Large intestine (tissue), 3 donors: ENCODE measurements around the gene BACH2. TPM values are rescaled to one million over a fixed set of nuclear protein-coding genes. Genes with fewer than 3 reads are reported as not detected.

Experiments used
- DNase-seq, 2 donors: peaks; one replicate each; pipeline versions ENCODE4 v3.0.0 to v3.0.0-alpha.2; 2013
- H3K27ac ChIP-seq: one replicate; pipeline ENCODE4 v1.5.1; 2013; ENCODE audit warnings: low read length
- H3K27me3 ChIP-seq: 2 replicates; pipeline ENCODE4 v1.6.1; 2013; ENCODE audit warnings: low read length; ENCODE audit not compliant: control insufficient read depth, insufficient read depth
- H3K36me3 ChIP-seq: 2 replicates; pipeline ENCODE4 v1.6.1; 2013; ENCODE audit warnings: low read length; ENCODE audit not compliant: control insufficient read depth, insufficient read depth
- H3K4me1 ChIP-seq: one replicate; pipeline ENCODE4 v1.6.1; 2013; ENCODE audit warnings: low read length; ENCODE audit not compliant: control insufficient read depth, insufficient read depth
- H3K4me3 ChIP-seq: one replicate; pipeline ENCODE4 v1.5.1; 2013; ENCODE audit warnings: low read length
- H3K9me3 ChIP-seq: one replicate; pipeline ENCODE4 v1.6.1; 2013; ENCODE audit warnings: mild to moderate bottlenecking, low read depth, low read length, moderate library complexity; ENCODE audit not compliant: control insufficient read depth
- WGBS: methylation state at CpG from one replicate; pipeline ENCODE4 v1.1.5; 2013; ENCODE audit warnings: low lambda C conversion rate; ENCODE audit not compliant: insufficient coverage; 5-methylcytosine and 5-hydroxymethylcytosine counted together
- polyA plus RNA-seq: library from polyadenylated mRNA; unstranded; fragments of 120-200 nt; gene quantifications from one replicate; pipeline ENCODE4 v1.2.1, GENCODE V29; 2013

The BACH2 gene
- polyA plus RNA-seq, 1 donor, result 2.8 TPM

DNA sequence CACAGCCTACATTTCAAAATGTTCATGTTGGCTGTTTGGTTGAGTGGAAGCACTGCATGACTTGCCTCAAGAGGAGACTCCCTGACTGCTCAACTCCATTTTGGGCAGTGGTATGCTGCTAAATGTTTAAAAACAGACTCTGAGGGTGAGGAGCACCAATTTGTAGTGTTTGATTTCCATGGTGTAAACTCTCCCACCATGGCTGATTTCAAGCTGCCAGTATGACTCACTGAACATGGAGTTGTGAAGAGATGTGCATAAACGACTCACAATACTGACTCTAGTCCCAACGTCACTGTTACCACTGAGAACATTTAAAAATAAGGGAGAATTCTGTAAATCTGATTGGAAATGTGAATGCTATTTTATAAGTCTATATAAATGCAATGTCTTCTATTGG lies 70.4 kb downstream of the BACH2 start:
- 100% methylated on average over 1 of the region's 2 CpGs for WGBS
- H3K36me3 ChIP-seq, result no peaks in the 10 kb centered on the region
- no peaks in the 10 kb centered on the region for H3K4me1 ChIP-seq

DNA sequence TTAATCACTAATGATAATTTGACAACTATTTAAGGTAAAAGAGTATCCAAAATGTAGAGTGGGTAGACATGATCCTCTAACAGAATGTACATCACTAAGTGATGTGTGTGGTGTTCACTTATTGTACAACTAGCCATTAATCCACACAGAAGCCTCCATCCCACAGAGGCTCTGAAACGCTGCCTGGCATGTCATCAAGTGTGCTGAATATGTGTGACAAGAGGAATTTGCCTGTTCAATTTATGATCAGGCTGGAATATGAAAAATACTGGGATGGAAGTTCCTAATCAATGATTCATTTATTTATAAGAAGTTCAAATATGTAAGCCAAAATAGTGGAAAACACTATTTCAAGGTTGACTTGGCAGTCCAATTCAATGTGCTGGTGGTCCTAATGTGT lies 72.4 kb downstream of the BACH2 start:
- H3K4me3 ChIP-seq, result no peak overlapping the region
- no peaks in the 10 kb centered on the region for H3K27me3 ChIP-seq
- H3K27ac ChIP-seq, result no peak overlapping the region
- peaks cover 8% of the 10 kb centered on the region for H3K9me3 ChIP-seq
- no peaks in the 10 kb centered on the region for H3K4me1 ChIP-seq
- no peak for DNase-seq
- WGBS, result no CpG with 5 or more reads among the region's 1 CpG
- no peaks in the 10 kb centered on the region for H3K36me3 ChIP-seq

More for the DNA sequence above, 70.4 kb downstream of the BACH2 start:
- DNase-seq, result no peak
- no peak overlapping the region for H3K27ac ChIP-seq
- H3K27me3 ChIP-seq, result peaks cover 4% of the 10 kb centered on the region
- H3K9me3 ChIP-seq, result peaks cover 8% of the 10 kb centered on the region
- H3K4me3 ChIP-seq, result no peak overlapping the region

DNA sequence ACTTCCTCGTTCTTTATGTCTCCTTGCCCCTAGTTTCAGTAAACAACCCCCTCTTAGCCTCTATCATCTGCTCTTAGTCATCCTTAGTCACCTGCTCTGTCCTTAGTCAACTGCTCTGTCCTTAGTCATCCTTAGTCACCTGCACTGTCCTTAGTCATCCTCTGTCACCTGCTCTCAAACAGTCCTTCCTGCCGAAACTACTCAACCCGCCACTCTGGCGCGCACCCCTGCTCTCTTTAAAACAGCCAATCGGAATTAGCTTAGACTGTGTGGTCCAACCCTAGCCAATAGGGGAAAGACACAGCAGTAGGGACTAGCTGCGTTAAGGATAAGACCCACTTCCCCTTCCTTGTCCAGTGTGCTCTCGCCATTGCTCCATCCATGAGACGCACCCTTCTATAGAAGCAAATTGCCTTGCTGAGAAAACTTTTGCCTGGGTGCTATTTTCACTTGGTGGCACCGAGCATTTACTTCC lies 73.9 kb downstream of the BACH2 start:
- DNase-seq, result no peak
- Histone ChIP-seq H3K36me3 (no peaks in the 10 kb centered on the region), H3K9me3 (peaks cover 8% of the 10 kb centered on the region), H3K27me3 (no peaks in the 10 kb centered on the region), H3K27ac (no peak overlapping the region), H3K4me1 (peaks cover 3% of the 10 kb centered on the region), H3K4me3 (no peak overlapping the region)
- WGBS, result 100% methylated on average over 1 of the region's 10 CpGs

DNA sequence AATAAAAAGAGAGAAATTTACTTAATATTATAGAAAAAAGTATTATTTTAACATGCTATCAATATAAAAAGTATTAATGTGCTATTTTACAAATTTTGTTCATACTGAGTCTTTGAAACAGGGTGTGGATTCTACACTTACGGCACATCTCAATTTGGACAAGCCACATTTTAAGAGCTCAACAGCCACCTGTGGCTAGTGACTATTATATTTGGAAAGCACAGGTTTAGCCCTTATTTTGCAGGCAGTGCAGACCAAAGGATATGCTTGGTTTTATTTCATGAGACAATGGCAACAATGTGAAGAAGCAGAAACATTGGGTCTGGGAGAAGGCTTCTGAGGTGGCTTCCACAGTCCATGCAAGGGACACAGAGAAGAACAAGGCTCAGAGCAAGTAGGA lies 74.6 kb downstream of the BACH2 start:
- peaks cover 9% of the 10 kb centered on the region for H3K4me1 ChIP-seq
- H3K27ac ChIP-seq, result no peak overlapping the region
- H3K27me3 ChIP-seq, result no peaks in the 10 kb centered on the region
- no peak for DNase-seq
- H3K36me3 ChIP-seq, result no peaks in the 10 kb centered on the region
- WGBS, result no CpG with 5 or more reads among the region's 1 CpG
- H3K4me3 ChIP-seq, result no peak overlapping the region
- peaks cover 8% of the 10 kb centered on the region for H3K9me3 ChIP-seq

DNA sequence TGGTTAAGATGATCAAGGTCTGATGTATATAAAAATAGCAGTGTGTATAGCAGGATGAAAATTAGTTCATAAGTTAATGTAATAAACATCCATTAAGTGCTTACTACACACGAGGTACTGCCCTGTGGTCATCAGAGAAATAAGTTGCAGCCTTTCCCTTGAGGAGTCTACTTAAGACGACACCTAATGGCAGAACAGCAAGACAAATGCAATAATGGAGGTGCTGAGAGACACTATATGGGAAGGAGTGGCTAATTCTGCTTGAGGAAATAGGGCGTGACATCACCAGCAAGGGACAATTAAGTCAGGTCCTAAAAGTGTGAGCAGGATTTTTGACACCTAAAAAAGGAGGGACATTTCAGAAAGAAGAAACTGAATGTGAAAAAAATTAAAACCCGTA lies 75.2 kb downstream of the BACH2 start:
- Histone ChIP-seq H3K4me3 (no peak overlapping the region), H3K27me3 (no peaks in the 10 kb centered on the region), H3K4me1 (peaks cover 11% of the 10 kb centered on the region), H3K36me3 (no peaks in the 10 kb centered on the region), H3K27ac (no peak overlapping the region), H3K9me3 (peaks cover 8% of the 10 kb centered on the region)
- no peak for DNase-seq
- 92% methylated on average over 2 of the region's 4 CpGs for WGBS

DNA sequence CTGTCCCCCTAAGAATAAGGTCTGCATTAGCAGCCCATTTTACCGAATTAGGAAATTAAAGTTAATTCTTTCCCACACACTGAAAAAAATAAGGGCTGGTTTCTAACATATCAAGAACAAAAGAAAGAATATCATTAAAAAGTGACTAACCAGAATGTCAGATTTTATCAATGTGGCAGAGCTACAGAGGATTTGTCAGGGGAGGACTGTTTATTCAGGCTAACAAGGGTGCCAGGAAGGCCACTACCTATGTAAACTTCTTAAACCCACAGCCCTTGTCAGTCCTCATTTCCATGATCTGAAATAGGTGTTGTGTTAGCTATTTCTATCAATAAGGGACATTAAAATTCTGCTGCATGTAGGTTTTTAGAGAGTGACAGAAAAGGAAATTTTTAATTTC lies 76.4 kb downstream of the BACH2 start:
- Histone ChIP-seq H3K27ac (no peak overlapping the region), H3K4me3 (no peak overlapping the region), H3K4me1 (peaks cover 17% of the 10 kb centered on the region), H3K36me3 (no peaks in the 10 kb centered on the region), H3K27me3 (no peaks in the 10 kb centered on the region), H3K9me3 (peaks cover 8% of the 10 kb centered on the region)
- WGBS, result no CpG with 5 or more reads among the region's 1 CpG
- DNase-seq, result no peak

DNA sequence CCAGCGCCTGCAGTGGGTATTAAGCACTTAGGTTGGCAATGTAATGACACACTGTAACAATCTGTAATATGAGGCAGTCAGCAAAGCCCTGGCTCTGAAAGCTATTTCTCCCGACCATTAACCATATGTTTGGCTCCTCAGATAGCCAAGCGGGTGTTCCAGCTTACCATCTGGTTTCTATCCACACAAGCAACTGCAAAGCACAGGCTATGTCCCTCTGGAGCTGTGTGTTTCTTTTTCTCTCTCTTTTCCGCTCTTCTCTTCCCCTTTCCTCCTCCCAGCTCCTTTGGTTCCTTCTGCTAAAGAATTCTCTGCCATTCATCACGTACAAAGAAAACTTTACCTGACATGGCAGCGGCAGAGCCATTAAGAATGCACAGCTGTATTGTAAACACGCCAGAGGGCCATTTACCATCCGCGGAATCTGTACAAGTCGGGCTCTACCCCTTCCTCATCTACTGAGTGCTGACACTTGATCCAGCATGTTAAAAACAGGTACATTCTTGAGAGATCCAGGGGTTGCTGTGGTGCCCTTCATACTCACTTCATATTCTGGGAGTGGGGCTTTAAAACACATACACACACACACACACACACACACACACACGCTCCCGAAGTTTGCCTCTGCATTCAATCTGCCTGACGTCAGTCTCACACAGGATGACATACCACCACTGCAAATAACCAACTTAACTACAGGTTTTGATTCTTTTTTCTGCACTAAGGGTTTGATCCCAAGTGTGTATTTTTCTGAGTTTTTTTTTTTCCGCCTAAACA lies 77.2 kb downstream of the BACH2 start:
- Histone ChIP-seq H3K4me3 (no peak overlapping the region), H3K27me3 (no peaks in the 10 kb centered on the region), H3K9me3 (peaks cover 8% of the 10 kb centered on the region), H3K27ac (peak overlapping the region; percentile 83), H3K36me3 (no peaks in the 10 kb centered on the region), H3K4me1 (peaks cover 17% of the 10 kb centered on the region)
- WGBS, result 62% methylated on average over 2 of the region's 14 CpGs
- peak; percentile 47 to 63 for DNase-seq

DNA sequence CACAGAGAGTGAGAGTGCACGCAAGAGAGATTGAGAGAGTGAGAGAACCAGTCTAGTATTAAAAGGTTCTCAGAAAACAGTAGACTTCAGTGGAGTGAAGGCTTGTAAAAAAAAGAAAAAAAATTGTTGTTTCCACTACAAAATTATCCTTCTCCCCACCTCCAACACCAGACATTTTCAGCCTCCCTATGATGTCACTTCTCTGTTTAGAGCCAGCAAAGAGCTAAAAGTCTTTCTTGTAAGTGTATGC lies 77.8 kb downstream of the BACH2 start:
- H3K4me3 ChIP-seq, result no peak overlapping the region
- DNase-seq, result no peak
- no peaks in the 10 kb centered on the region for H3K27me3 ChIP-seq
- no peaks in the 10 kb centered on the region for H3K36me3 ChIP-seq
- peaks cover 8% of the 10 kb centered on the region for H3K9me3 ChIP-seq
- peak overlapping the region; percentile 83 for H3K27ac ChIP-seq
- peaks cover 17% of the 10 kb centered on the region for H3K4me1 ChIP-seq
- WGBS, result no CpG with 5 or more reads among the region's 1 CpG

DNA sequence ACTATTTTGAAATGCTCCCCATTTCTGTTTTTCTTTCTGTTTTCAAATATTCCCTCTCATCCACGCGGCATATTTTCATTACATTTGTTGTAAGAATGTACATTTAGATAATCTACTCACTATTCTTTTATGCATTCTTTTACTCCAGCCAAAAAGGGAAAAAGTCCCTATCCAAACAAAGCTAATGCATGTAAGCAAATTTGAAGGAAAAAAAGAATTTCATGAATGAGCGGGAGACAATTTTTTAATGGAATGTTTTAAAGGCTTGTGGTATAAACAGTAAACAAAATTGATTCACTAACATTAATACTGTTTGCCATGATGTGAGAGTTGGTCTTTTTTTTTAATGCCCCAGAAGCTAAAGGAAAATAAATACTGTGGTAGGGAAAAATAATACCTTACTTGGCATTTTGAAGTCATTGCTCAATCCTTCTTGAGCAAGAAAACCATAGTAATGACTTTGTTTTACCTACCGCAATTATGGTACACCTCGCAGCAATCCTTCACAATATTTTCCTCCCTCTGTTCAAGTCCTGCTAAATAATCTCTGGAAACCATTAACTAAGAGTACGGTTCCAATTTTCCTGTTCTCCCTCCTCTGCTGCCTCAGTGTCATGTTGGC lies 79.0 kb downstream of the BACH2 start:
- no peak for DNase-seq
- Histone ChIP-seq H3K27ac (peak overlapping the region; percentile 83), H3K4me3 (no peak overlapping the region), H3K36me3 (no peaks in the 10 kb centered on the region), H3K27me3 (no peaks in the 10 kb centered on the region), H3K4me1 (peaks cover 17% of the 10 kb centered on the region), H3K9me3 (peaks cover 2% of the 10 kb centered on the region)
- WGBS, result 55% methylated on average over 4 of the region's 6 CpGs

DNA sequence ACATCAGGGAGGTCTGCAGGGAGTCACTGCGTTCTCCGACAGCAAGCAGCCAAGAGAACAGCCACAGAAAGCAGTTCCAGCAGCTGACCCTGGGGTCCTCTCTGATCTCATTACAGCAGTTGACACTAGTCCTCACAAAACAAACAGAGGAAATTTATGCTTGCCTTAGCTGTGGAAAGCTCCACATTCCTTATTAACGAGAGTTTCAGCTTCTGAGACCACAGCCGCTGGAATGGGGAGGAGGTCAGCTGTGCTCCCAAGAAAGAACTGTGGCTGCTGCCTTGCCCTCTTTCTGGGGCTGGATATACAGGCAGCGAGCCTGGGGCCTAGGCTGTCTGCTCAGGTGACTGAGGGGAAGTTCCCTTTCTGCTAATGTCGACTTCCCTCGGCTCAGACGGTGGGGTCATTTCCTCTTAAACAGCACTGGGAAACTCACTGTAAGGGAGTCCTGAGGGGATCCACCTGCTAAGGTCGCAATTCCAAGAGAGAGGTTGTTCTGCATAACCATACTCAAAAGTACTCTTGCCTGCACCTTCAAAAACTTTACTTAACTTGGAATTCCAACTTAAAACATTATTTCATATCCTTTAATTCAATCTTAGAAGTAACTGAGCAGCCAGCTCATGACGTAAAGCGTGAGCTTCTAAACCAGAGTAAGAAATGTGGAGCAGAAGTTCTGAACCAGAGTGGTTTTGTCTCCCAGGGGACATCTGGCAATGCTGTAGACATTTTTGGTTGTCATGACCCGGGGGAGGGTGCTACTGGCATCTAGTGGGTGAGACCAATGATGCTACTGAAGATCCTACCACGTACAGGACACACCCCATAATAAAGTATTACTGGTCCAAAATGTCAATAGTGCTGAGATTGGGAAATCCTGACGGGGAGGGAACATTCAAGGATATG lies 80.3 kb downstream of the BACH2 start:
- H3K9me3 ChIP-seq, result no peaks in the 10 kb centered on the region
- H3K36me3 ChIP-seq, result no peaks in the 10 kb centered on the region
- DNase-seq, result peak in 1 of 2 donors; percentile 15
- H3K27me3 ChIP-seq, result no peaks in the 10 kb centered on the region
- H3K4me3 ChIP-seq, result no peak overlapping the region
- no peak overlapping the region for H3K27ac ChIP-seq
- peaks cover 17% of the 10 kb centered on the region for H3K4me1 ChIP-seq
- no CpG with 5 or more reads among the region's 14 CpGs for WGBS
